ENCODE results near the gene MT1X.

DNA sequence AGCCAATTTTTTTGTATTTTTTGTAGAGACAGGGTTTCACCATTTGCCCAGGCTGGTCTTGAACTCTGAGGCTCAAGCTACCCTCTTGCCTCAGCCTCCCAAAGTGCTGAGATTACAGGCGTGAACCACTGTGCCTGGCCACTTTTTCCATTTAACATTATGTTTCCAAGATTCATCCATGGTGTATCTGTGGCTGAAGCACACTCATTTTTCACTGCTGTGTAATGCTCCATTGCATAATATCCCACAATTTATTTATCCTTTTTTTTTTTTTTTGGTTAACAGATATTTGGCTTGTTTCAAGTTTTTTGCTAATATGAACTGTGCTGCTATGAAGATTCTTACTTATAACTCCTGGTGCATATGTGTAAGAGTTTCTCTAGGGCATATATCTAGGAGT lies 45.8 kb downstream of the MT1X start:
- TF ChIP-seq ZNF140 (tag by site-specific recombination; IDR thresholded peaks at IDR 0.05) (no peak), ZNF585B (tag by site-specific recombination; IDR thresholded peaks at IDR 0.05) (no peak), YY1 (tag by site-specific recombination; IDR thresholded peaks at IDR 0.05) (no peak), ZNF24 (tag by site-specific recombination; IDR thresholded peaks at IDR 0.05) (no peak), ZNF530 (tag by site-specific recombination; IDR thresholded peaks at IDR 0.05; ENCODE audit: low read depth) (no peak), ZNF549 (tag by site-specific recombination; IDR thresholded peaks at IDR 0.05) (no peak), ZFP37 (tag by site-specific recombination; IDR thresholded peaks at IDR 0.05) (no peak), GFI1B (tag by site-specific recombination; IDR thresholded peaks at IDR 0.05) (no peak), ZNF501 (tag by site-specific recombination; IDR thresholded peaks at IDR 0.05) (no peak), ZNF561 (tag by site-specific recombination; IDR thresholded peaks at IDR 0.05; ENCODE audit: borderline replicate concordance) (no peak), ZNF843 (tag by site-specific recombination; IDR thresholded peaks at IDR 0.05) (no peak), ZBTB8A (tag by site-specific recombination; IDR thresholded peaks at IDR 0.05) (no peak)
- TF ChIP-seq, protein P1, sequence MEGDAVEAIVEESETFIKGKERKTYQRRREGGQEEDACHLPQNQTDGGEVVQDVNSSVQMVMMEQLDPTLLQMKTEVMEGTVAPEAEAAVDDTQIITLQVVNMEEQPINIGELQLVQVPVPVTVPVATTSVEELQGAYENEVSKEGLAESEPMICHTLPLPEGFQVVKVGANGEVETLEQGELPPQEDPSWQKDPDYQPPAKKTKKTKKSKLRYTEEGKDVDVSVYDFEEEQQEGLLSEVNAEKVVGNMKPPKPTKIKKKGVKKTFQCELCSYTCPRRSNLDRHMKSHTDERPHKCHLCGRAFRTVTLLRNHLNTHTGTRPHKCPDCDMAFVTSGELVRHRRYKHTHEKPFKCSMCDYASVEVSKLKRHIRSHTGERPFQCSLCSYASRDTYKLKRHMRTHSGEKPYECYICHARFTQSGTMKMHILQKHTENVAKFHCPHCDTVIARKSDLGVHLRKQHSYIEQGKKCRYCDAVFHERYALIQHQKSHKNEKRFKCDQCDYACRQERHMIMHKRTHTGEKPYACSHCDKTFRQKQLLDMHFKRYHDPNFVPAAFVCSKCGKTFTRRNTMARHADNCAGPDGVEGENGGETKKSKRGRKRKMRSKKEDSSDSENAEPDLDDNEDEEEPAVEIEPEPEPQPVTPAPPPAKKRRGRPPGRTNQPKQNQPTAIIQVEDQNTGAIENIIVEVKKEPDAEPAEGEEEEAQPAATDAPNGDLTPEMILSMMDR (tag by site-specific recombination; IDR thresholded peaks at IDR 0.05): no peak
